GM06990 (cell line): ENCODE data around the gene RFX1.

ENCODE experiments used
- DNase-seq: peaks from one replicate; pipeline ENCODE4 v3.0.0-alpha.2; 2011; ENCODE audit not compliant: insufficient read length; ENCODE audit errors: extremely low read depth
- H3K27me3 ChIP-seq: replicated peaks from 2 replicates; pipeline ENCODE4 v1.6.0; 2011; ENCODE audit warnings: low read length; ENCODE audit not compliant: control insufficient read depth, insufficient read depth
- H3K36me3 ChIP-seq: 2 replicates; pipeline ENCODE4 v1.5.1; 2011; ENCODE audit warnings: low read length; ENCODE audit not compliant: control insufficient read depth, insufficient read depth
- H3K4me3 ChIP-seq: replicated peaks from 2 replicates; pipeline ENCODE4 v1.5.1; 2011; ENCODE audit warnings: low read depth, mild to moderate bottlenecking, control low read depth, low read length
- CTCF ChIP-seq: IDR thresholded peaks from 2 replicates; pipeline ENCODE4 v1.5.1; 2011; ENCODE audit warnings: low read length, control low read depth, mild to moderate bottlenecking, inconsistent platforms; ENCODE audit not compliant: insufficient read depth, poor library complexity, severe bottlenecking

The RFX1 gene

DNA sequence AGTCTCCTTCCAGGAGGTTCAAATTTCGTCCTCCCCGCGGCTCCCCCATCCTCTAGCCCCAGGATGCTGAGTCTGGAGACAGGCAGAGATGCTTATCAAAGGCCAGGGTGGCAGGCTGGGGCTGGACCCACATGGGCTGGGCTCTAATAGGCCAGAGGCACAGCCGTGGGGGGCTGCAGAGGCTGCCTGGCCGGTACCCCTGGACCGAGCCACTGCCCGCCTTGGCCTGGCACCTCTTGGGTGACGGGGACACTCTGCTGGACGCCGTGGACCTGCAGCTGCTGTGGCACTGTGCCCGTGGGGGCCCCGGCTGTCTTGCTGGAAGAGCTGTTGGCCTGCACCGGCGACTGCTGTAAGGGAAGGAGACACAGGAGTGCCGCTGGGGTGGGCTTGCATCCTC, 25.8 kb downstream of the RFX1 start:
- no peak for TF ChIP-seq CTCF
- H3K36me3 ChIP-seq, result no peaks in the 10 kb centered on the region; the same call in none of the 2 replicates
- no peak for DNase-seq

DNA sequence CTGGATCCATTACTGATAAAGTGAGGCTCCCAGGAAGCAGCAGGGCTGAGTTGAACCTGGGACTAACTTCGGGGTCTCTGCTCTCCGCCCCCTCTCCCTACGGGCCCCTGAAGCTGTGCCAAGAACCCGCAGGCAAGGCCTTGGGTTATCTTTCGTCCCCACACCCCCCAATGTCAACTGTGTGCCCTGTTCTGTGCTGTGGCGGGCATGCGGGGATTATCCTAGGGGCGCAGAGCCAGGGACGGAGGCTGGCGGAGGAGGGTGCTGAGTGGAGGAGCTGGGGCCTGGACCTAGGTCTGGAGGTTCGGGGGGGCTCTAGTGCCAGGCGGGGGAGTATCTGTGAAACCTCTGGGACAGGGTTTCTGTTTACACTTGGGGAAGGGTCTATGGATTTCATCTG, 26.4 kb downstream of the RFX1 start:
- TF ChIP-seq CTCF, result no peak
- no peak for DNase-seq
- Histone ChIP-seq H3K36me3 (no peaks in the 10 kb centered on the region; the same call in none of the 2 replicates), H3K27me3 (no peaks in the 10 kb centered on the region), H3K4me3 (no peak overlapping the region)

More for the DNA sequence above, 25.8 kb downstream of the RFX1 start:
- Histone ChIP-seq H3K27me3 (no peaks in the 10 kb centered on the region), H3K4me3 (no peak overlapping the region)

DNA sequence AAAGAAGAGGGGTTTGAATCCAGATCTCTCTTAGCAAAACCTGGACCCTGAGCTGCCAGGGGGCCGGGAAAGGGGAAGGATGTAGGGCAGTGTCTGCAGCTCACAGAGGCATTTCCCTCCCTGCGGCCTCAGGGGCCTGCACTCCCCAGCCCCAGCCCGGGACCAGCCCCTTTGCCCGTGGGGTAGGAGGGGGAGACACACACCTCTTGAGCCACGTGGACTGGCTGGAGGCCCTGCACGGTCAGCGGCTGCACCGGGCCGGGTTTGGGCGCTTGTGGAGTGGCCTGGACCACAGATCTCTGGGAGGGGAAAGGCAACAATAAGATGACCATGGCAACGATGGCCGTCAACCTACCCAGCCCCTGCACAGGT, 26.9 kb downstream of the RFX1 start:
- DNase-seq, result no peak
- no peaks in the 10 kb centered on the region for H3K27me3 ChIP-seq
- TF ChIP-seq CTCF, result no peak
- no peak overlapping the region for H3K4me3 ChIP-seq
- H3K36me3 ChIP-seq, result no peaks in the 10 kb centered on the region; the same call in none of the 2 replicates

DNA sequence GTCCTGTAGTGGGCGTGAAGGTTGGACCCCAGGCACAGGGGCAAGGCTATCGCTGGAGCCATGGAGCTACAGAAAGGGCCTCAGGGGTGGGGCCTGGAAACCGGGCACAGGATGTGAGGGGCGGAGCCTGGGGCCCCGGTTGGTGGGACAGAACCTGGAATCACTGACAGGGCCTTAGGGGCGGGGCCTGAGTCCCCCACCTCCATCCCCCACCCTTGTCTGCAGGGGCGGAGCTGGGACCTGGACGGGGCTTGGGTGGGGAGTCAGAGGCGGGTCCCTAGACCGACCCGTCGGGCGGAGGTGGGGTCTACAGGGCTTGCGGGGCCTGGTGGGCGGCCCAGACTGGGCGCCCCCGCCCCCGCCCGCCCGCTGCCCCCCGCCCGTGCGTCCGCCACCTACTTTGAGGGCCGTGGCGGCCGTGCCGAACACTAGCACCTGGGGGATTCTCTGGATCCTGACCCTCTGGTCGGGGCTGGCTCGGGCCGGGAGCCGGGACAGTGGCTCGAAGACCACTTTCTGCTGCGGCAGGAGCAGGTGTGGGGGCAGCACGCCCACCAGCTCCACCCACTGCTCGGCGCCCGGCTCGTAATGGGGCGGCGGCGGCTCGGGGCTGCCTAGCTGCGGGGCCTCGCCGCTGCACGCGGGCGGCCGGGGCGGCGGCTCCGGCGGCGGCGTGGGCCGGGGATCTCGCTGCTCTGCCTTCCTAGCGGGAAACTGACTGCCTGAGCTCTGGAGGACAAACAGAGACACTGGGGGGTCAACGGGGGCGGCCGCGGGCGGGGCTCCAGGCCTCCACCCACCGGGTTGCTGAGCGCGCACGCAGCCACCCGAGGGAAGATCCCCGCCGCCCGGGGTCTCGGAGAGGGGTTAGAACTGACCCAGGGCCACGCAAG, 27.5 kb downstream of the RFX1 start:
- Histone ChIP-seq H3K36me3 (no peaks in the 10 kb centered on the region; the same call in none of the 2 replicates), H3K27me3 (no peaks in the 10 kb centered on the region), H3K4me3 (no peak overlapping the region)
- DNase-seq, result no peak
- no peak for TF ChIP-seq CTCF

DNA sequence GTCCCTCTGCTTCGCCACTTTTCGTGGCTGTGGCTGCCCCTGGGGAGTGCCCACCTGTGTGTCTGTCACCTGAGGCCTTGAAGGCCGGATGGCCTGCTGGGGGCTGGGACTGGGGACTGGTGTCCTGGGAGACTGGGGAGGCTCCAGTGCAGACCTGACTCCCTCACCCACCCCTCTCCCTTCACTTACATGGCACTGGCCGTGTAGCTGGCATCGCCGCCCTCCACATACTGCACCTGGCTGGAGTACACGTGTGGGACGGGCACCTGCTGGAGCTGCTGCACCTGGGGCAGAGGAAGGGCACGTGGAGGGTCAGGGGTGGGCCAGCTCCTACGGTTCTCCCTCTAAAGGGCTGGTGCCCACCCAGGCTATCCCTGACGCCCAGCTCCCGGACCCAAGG, 28.3 kb downstream of the RFX1 start:
- DNase-seq, result no peak
- Histone ChIP-seq H3K4me3 (no peak overlapping the region), H3K27me3 (no peaks in the 10 kb centered on the region), H3K36me3 (no peaks in the 10 kb centered on the region; the same call in none of the 2 replicates)
- no peak for TF ChIP-seq CTCF
